Right lobe of liver (tissue), 6 donors: Measurements from ENCODE around the gene ZNF814. TPM values are rescaled to one million over a fixed set of nuclear protein-coding genes. Genes with fewer than 3 reads are reported as not detected.
A peak's percentile ranks its signal among the peaks of the same experiment; 100 is the strongest.

ENCODE experiments used
- ATAC-seq, 4 donors: fragments of 200-7000 bp; cut with Tn5 transposase; one replicate each; pipeline ENCODE4 v1.9.1; 2020; ENCODE audit warnings: mild to moderate bottlenecking in 4 of 4, moderate library complexity in 4 of 4
- DNase-seq, 3 donors: peaks; one replicate each; pipeline ENCODE4 v3.0.0-alpha.2; 2020
- H3K27ac ChIP-seq, 3 donors: fragments of 200-600 bp; one replicate each; pipeline ENCODE4 v1.8.0; 2022
- H3K27me3 ChIP-seq, 2 donors: fragments of 200-600 bp; one replicate each; pipeline ENCODE4 v1.8.0; 2022
- H3K36me3 ChIP-seq, 4 donors: fragments of 200-600 bp; sonication (generic) in 1 of 4; one replicate each; pipeline versions ENCODE4 v1.5.1 to v1.8.0; 2017 to 2022; ENCODE audit warnings: control low read depth in 1 of 4
- H3K4me1 ChIP-seq, 4 donors: fragments of 200-600 bp; sonication (generic) in 1 of 4; one replicate each; pipeline versions ENCODE4 v1.5.1 to v1.8.0; 2017 to 2022; ENCODE audit warnings: control low read depth in 1 of 4
- H3K4me3 ChIP-seq, 3 donors: fragments of 200-600 bp; one replicate each; pipeline ENCODE4 v1.8.0; 2022
- H3K9me3 ChIP-seq, 4 donors: fragments of 200-600 bp; sonication (generic) in 1 of 4; one replicate each; pipeline versions ENCODE4 v1.5.1 to v1.8.0; 2017 to 2022; ENCODE audit warnings: control low read depth in 1 of 4
- CTCF ChIP-seq, 4 donors: fragments of 200-600 bp in 3 of 4; fragments of 450-650 bp in 1 of 4; IDR thresholded peaks; one replicate each; pipeline versions ENCODE4 v1.5.1 to v1.8.0; 2016 to 2022; ENCODE audit warnings: antibody characterized with exemption in 4 of 4, mild to moderate bottlenecking in 2 of 4
- POLR2A ChIP-seq: fragments of 450-650 bp; IDR thresholded peaks from one replicate; pipeline ENCODE4 v1.6.1; 2017; ENCODE audit warnings: antibody characterized with exemption, mild to moderate bottlenecking
- WGBS: methylation state at CpG from one replicate; pipeline ENCODE4 v1.1.6; 2018; ENCODE audit warnings: low coverage, low lambda C conversion rate; ENCODE audit not compliant: insufficient coverage; ENCODE audit errors: missing lambda C conversion rate; 5-methylcytosine and 5-hydroxymethylcytosine counted together
- intact Hi-C, 2 donors: fragments of 100-400 bp; cut with DNase I; formaldehyde crosslinking; loops; one replicate each; pipeline versions ENCODE4 v1.11.2 to v1.14.1; 2022
- total RNA-seq, 6 experiments: library from RNA; depleted of rRNA in 2 of 6; stranded (reverse); fragments of >200 nt in 2 of 6; fragmentation: NEBNext Ultra II Directional in 3 of 6; extraction: Animal tissue kit (Norgen Biotek cat#: 25700) in 3 of 6; gene quantifications; one replicate each; pipeline versions ENCODE4 v1.1.0 to v1.2.4, GENCODE V29; 2016 to 2023
- donor health status: DM: no; HTN: yes; CAD: no.
- donor health status: DM: no; HTN: no; CAD: no.
- donor health status: DM: no; HTN: no; CAD: no.
- donor health status: DM: no; HTN: yes; CAD: no.
- donor health status: DM: no; HTN: yes; CAD: no.

Gene ZNF814
- total RNA-seq, 6 experiments from 2014 or later, result 5.1 to 11.7 (median 8.7) TPM

GRCh38 chr19:57803265-57803593, 85.6 kb downstream of the ZNF814 start:
- H3K4me3 ChIP-seq, result peak overlapping the region; percentile 37 to 55 (median 52)
- intact Hi-C loops, result no loop called here
- peaks cover 0 to 51% (median 17%) of the 10 kb centered on the region in 4 donors for H3K4me1 ChIP-seq
- TF ChIP-seq CTCF (IDR thresholded peaks at IDR 0.05) (no peak), POLR2A (no peak)
- H3K9me3 ChIP-seq, result no peaks in the 10 kb centered on the region
- H3K27ac ChIP-seq, result peak overlapping the region; percentile 60 to 78 (median 65)
- H3K27me3 ChIP-seq, result no peaks in the 10 kb centered on the region
- peaks cover 0 to 7% (median 0%) of the 10 kb centered on the region in 4 donors for H3K36me3 ChIP-seq
- DNase-seq, result no peak
- ATAC-seq, result peak in 1 of 4 donors; percentile 32
- WGBS, result 2% methylated on average over 6 of the region's 6 CpGs

- DNase-seq (no peak), ATAC-seq (no peak)
- WGBS, result 85% methylated on average over 4 of the region's 4 CpGs
- H3K36me3 ChIP-seq, result no peaks in the 10 kb centered on the region
- no peak overlapping the region for H3K4me3 ChIP-seq
- intact Hi-C loops, result no loop called here
- peaks cover 0 to 41% (median 17%) of the 10 kb centered on the region in 4 donors for H3K4me1 ChIP-seq
- H3K9me3 ChIP-seq, result no peaks in the 10 kb centered on the region
- no peak overlapping the region for H3K27ac ChIP-seq
- H3K27me3 ChIP-seq, result no peaks in the 10 kb centered on the region
- TF ChIP-seq CTCF (IDR thresholded peaks at IDR 0.05) (no peak), POLR2A (no peak)
Observed at GRCh38 chr19:57802269-57802668, 86.6 kb downstream of the ZNF814 start.

- TF ChIP-seq POLR2A, result no peak
- no peak for TF ChIP-seq CTCF (IDR thresholded peaks at IDR 0.05)
- peaks cover 0 to 40% (median 17%) of the 10 kb centered on the region in 4 donors for H3K4me1 ChIP-seq
- DNase-seq, result no peak
Observed at GRCh38 chr19:57800696-57801095, 88.1 kb downstream of the ZNF814 start.

More at GRCh38 chr19:57800696-57801095, 88.1 kb downstream of the ZNF814 start:
- Histone ChIP-seq H3K9me3 (no peaks in the 10 kb centered on the region), H3K27ac (no peak overlapping the region), H3K36me3 (peaks cover 0 to 5% (median 0%) of the 10 kb centered on the region in 4 donors), H3K4me3 (no peak overlapping the region), H3K27me3 (no peaks in the 10 kb centered on the region)
- intact Hi-C loops, result no loop called here
- 86% methylated on average over 5 of the region's 5 CpGs for WGBS
- ATAC-seq, result no peak

Other genes starting within 250 kb of the ZNF814 start
- gene ZSCAN4, start 220.1 kb downstream of the ZNF814 start, total RNA-seq, result not detected
- 1 to 10 TPM in 4 of 6 experiments, under 1 TPM in 2; 0.77 to 2.2 (median 1.4) TPM for gene ZNF551, start 207.1 kb downstream of the ZNF814 start, total RNA-seq
- gene ZNF154, start 179.8 kb downstream of the ZNF814 start, total RNA-seq, result 1 to 10 TPM in 1 of 6 experiments, under 1 TPM in 5; 0.31 to 1.2 (median 0.60) TPM
- 1 to 10 TPM; 1.1 to 2.5 (median 1.9) TPM for gene ZNF671, start 161.4 kb downstream of the ZNF814 start, total RNA-seq
- 10 to 100 TPM in 1 of 6 experiments, 1 to 10 TPM in 5; 3.7 to 11.6 (median 5.7) TPM for gene ZNF776, start 142.2 kb downstream of the ZNF814 start, total RNA-seq
- gene ZNF586, start 119.4 kb downstream of the ZNF814 start, total RNA-seq, result 1 to 10 TPM; 4.0 to 8.4 (median 5.9) TPM
- gene ZNF552, start 74.1 kb downstream of the ZNF814 start, total RNA-seq, result 1 to 10 TPM; 2.6 to 9.0 (median 4.9) TPM
- 10 to 100 TPM in 3 of 6 experiments, 1 to 10 TPM in 3; 7.2 to 13.1 (median 10.4) TPM for gene ZNF587B, start 58.7 kb downstream of the ZNF814 start, total RNA-seq
- 10 to 100 TPM in 5 of 6 experiments, 1 to 10 TPM in 1; 5.2 to 20.2 (median 12.6) TPM for gene ZNF587, start 39.2 kb downstream of the ZNF814 start, total RNA-seq
- 10 to 100 TPM in 3 of 6 experiments, 1 to 10 TPM in 3; 4.1 to 12.6 (median 7.8) TPM for gene ZNF417, start 27.6 kb upstream of the ZNF814 start, total RNA-seq
- gene ZNF418, start 46.4 kb upstream of the ZNF814 start, total RNA-seq, result 1 to 10 TPM; 1.0 to 3.7 (median 2.4) TPM
- gene ZNF256, start 58.7 kb upstream of the ZNF814 start, total RNA-seq, result 1 to 10 TPM in 2 of 6 experiments, under 1 TPM in 4; 0.50 to 1.6 (median 0.75) TPM
- under 1 TPM in 3 of 6 experiments, not detected in 3; 0.24 to 0.88 (median 0.39) TPM for gene C19orf18, start 85.5 kb upstream of the ZNF814 start, total RNA-seq
- 1 to 10 TPM; 3.1 to 7.1 (median 5.0) TPM for gene ZNF606, start 113.8 kb upstream of the ZNF814 start, total RNA-seq
- not detected for gene ZSCAN1, start 145.0 kb upstream of the ZNF814 start, total RNA-seq
- gene ZNF135, start 170.2 kb upstream of the ZNF814 start, total RNA-seq, result under 1 TPM; 0.12 to 0.71 (median 0.32) TPM
- 10 to 100 TPM in 4 of 6 experiments, 1 to 10 TPM in 2; 6.3 to 17.1 (median 10.7) TPM for gene ZSCAN18, start 209.2 kb upstream of the ZNF814 start, total RNA-seq